HG03575 (cell line): ENCODE measurements around the gene WARS2.

Experiments
- ATAC-seq: cut with Tn5 transposase; IDR thresholded peaks from one replicate; pipeline ENCODE4 v1.9.1; 2021; ENCODE audit not compliant: unreplicated experiment, insufficient number of reproducible peaks, low FRiP score; ENCODE audit errors: extremely low read depth

The WARS2 gene

GRCh38 chr1:119046785-119047438 is 93.5 kb downstream of the WARS2 start:
- no peak for ATAC-seq

GRCh38 chr1:119046429-119046784 is 94.0 kb downstream of the WARS2 start:
- no peak for ATAC-seq

- ATAC-seq = no peak
These were observed 95.2 kb downstream of the WARS2 start for GRCh38 chr1:119045096-119045746.

- ATAC-seq = no peak
These were observed 99.5 kb downstream of the WARS2 start for GRCh38 chr1:119040906-119041305.

- ATAC-seq = no peak
These were observed 100.0 kb downstream of the WARS2 start for GRCh38 chr1:119040489-119040888.

- no peak for ATAC-seq
These were observed 102.1 kb downstream of the WARS2 start for GRCh38 chr1:119038363-119038762.

- no peak for ATAC-seq
These were observed 106.1 kb downstream of the WARS2 start for GRCh38 chr1:119034359-119034758.

- ATAC-seq = no peak
These were observed 107.5 kb downstream of the WARS2 start for GRCh38 chr1:119032986-119033385.

- no peak for ATAC-seq
These were observed 112.7 kb downstream of the WARS2 start for GRCh38 chr1:119027759-119028158.

GRCh38 chr1:119026956-119027355 is 113.5 kb downstream of the WARS2 start:
- no peak for ATAC-seq

GRCh38 chr1:119015547-119015946 is 124.9 kb downstream of the WARS2 start:
- no peak for ATAC-seq

- no peak for ATAC-seq
These were observed 128.1 kb downstream of the WARS2 start for GRCh38 chr1:119012383-119012782.

GRCh38 chr1:119011706-119012105 is 128.7 kb downstream of the WARS2 start:
- no peak for ATAC-seq

GRCh38 chr1:119011116-119011515 is 129.3 kb downstream of the WARS2 start:
- no peak for ATAC-seq

GRCh38 chr1:119010201-119010600 is 130.3 kb downstream of the WARS2 start:
- no peak for ATAC-seq

- no peak for ATAC-seq
These were observed 131.2 kb downstream of the WARS2 start for GRCh38 chr1:119009312-119009655.

- ATAC-seq = no peak
These were observed 131.8 kb downstream of the WARS2 start for GRCh38 chr1:119008483-119009311.

- no peak for ATAC-seq
These were observed 132.6 kb downstream of the WARS2 start for GRCh38 chr1:119007670-119008482.

GRCh38 chr1:119007339-119007669 is 133.1 kb downstream of the WARS2 start:
- ATAC-seq = no peak
